Heart left ventricle (tissue), 13 donors: ENCODE measurements around the gene MEF2A.

Experiments used
- CTCF ChIP-seq, 12 donors: fragments of 200-600 bp; sonication (generic) in 4 of 12; IDR thresholded peaks; one replicate each; pipeline versions ENCODE4 v1.5.0 to v1.8.0; 2018 to 2022; ENCODE audit warnings: antibody characterized with exemption in 12 of 12, mild to moderate bottlenecking in 5 of 12
- POLR2A ChIP-seq, 2 donors: fragments of 450-650 bp; IDR thresholded peaks; one replicate each; pipeline ENCODE4 v1.6.1; 2017; ENCODE audit warnings: antibody characterized with exemption in 2 of 2, mild to moderate bottlenecking in 2 of 2, moderate library complexity in 2 of 2
- donor health status: ischemic (EF 13 %, LVEDD 7.1; RV severe dilation, severe dysfunction).
- donor health status: DM: no; HTN: yes; CAD: no.
- donor health status: DM: no; HTN: no; CAD: no.
- donor health status: ischemic (EF 25% LVEDD 6.9; RV normal size, moderate dysfunction).
- donor health status: ischemic (EF 25% LVEDD 5.7; RV mildly dilated, moderate dysfunction).
- donor health status: ischemic (EF 35%, LVEDD 5.7; RV mildly dilated, moderate dysfunction).
- donor health status: nonischemic (EF 11% LVEDD 7.7; RV severe dilation, severe dysfunction).
- donor health status: DM: yes; HTN: yes; CAD: no.
- donor health status: PGD.
- donor health status: ischemic (EF 29% LVEDD 5.4; RV normal size, mild dysfunction).
- donor health status: nonischemic (EF 23%, LVEDD 6.1; RV moderate dilation, normal function).

- TF ChIP-seq CTCF (IDR thresholded peaks at IDR 0.05) (no peak), POLR2A (IDR thresholded peaks at IDR 0.05) (no peak)
Measured at GRCh38 chr15:99651023-99651807, 85.4 kb downstream of the MEF2A start.
